B cell (primary cell): ENCODE measurements around the gene PDIA4. TPM values are rescaled to one million over a fixed set of nuclear protein-coding genes. Genes with fewer than 3 reads are reported as not detected.

Experiments used
- ATAC-seq: fragments of 200-7000 bp; cut with Tn5 transposase; one replicate; pipeline ENCODE4 v1.10.0; 2021; ENCODE audit warnings: low read depth, mild to moderate bottlenecking, moderate number of reproducible peaks, moderate library complexity
- CTCF ChIA-PET: fragments of 350-600 bp; sonication (Branson Sonifier 250); formaldehyde crosslinking; loops from one replicate; lab custom pipeline; 2021; ENCODE audit warnings: antibody characterized with exemption, inconsistent platforms; lab: Charles Lee
- POLR2A ChIA-PET: fragments of 350-600 bp; sonication (Branson Sonifier 250); formaldehyde crosslinking; loops from one replicate; lab custom pipeline; 2021; ENCODE audit warnings: antibody characterized with exemption; lab: Charles Lee
- DNase-seq: peaks from one replicate; pipeline ENCODE4 v3.0.0; 2013
- H2AFZ ChIP-seq: 2 replicates; pipeline ENCODE4 v1.6.1; 2012; ENCODE audit warnings: mild to moderate bottlenecking, low read depth, low read length; ENCODE audit not compliant: insufficient read depth, poor library complexity, severe bottlenecking
- H3K27ac ChIP-seq, 2 donors: 1 replicate in 1 of 2; 2 replicates in 1 of 2; pipeline ENCODE4 v1.5.1; 2012 to 2013; ENCODE audit warnings: low read length in 2 of 2, mild to moderate bottlenecking in 2 of 2, moderate library complexity in 1 of 2
- H3K27me3 ChIP-seq, 4 experiments: fragments of 200-600 bp in 1 of 4; sonication (generic) in 1 of 4; replicated peaks in 1 of 4; 1 replicate in 2 of 4; 2 replicates in 2 of 4; pipeline versions ENCODE4 v1.6.1 to v1.7.0; 2013 to 2016; ENCODE audit warnings: low read length in 3 of 4, mild to moderate bottlenecking in 2 of 4, mixed read lengths in 1 of 4, moderate library complexity in 1 of 4; ENCODE audit not compliant: insufficient read depth in 4 of 4, control insufficient read depth in 3 of 4; ENCODE audit errors: control extremely low read depth in 1 of 4
- H3K36me3 ChIP-seq, 2 experiments: replicated peaks in 1 of 2; 1 replicate in 1 of 2; 2 replicates in 1 of 2; pipeline versions ENCODE4 v1.6.1 to v1.7.1; 2013; ENCODE audit warnings: low read length in 1 of 2; ENCODE audit not compliant: insufficient read depth in 2 of 2, control insufficient read depth in 1 of 2; ENCODE audit errors: control extremely low read depth in 1 of 2, extremely low read depth in 1 of 2
- H3K4me1 ChIP-seq, 2 donors: fragments of 200-600 bp in 1 of 2; sonication (generic) in 1 of 2; 1 replicate in 1 of 2; 2 replicates in 1 of 2; pipeline versions ENCODE4 v1.5.1 to v1.6.1; 2013 to 2017; ENCODE audit warnings: low read length in 2 of 2; ENCODE audit not compliant: control insufficient read depth in 2 of 2, insufficient read depth in 2 of 2
- H3K4me2 ChIP-seq: replicated peaks from 2 replicates; pipeline ENCODE3; 2012; ENCODE audit warnings: mild to moderate bottlenecking, low read depth, low read length; ENCODE audit not compliant: poor library complexity, severe bottlenecking
- H3K4me3 ChIP-seq, 5 experiments: fragments of 200-600 bp in 1 of 5; sonication (generic) in 1 of 5; 1 replicate in 3 of 5; 2 replicates in 2 of 5; pipeline versions ENCODE4 v1.5.1 to v1.7.0; 2011 to 2016; ENCODE audit warnings: low read length in 4 of 5, mild to moderate bottlenecking in 4 of 5, low read depth in 2 of 5, control low read depth in 1 of 5, moderate library complexity in 1 of 5; ENCODE audit not compliant: insufficient read depth in 1 of 5; ENCODE audit errors: control extremely low read depth in 1 of 5, extremely low read depth in 1 of 5
- H3K79me2 ChIP-seq: fragments of 200-600 bp; sonication (generic); one replicate; pipeline ENCODE4 v1.6.0; 2016; ENCODE audit warnings: low read length; ENCODE audit not compliant: control insufficient read depth, insufficient read depth
- H3K9ac ChIP-seq: fragments of 200-600 bp; sonication (generic); 2 replicates; pipeline ENCODE4 v1.6.1; 2017; ENCODE audit warnings: mild to moderate bottlenecking, low read length, moderate library complexity
- H3K9me3 ChIP-seq, 3 donors: one replicate each; pipeline versions ENCODE4 v1.6.1 to v1.7.1; 2013; ENCODE audit warnings: low read length in 2 of 3; ENCODE audit not compliant: control insufficient read depth in 2 of 3, insufficient read depth in 1 of 3; ENCODE audit errors: control extremely low read depth in 1 of 3
- H4K20me1 ChIP-seq: 2 replicates; pipeline ENCODE4 v1.6.0; 2012; ENCODE audit warnings: mild to moderate bottlenecking, low read length; ENCODE audit not compliant: insufficient read depth, control insufficient read depth, poor library complexity, severe bottlenecking
- H3K27ac Mint-ChIP-seq: one replicate; pipeline ENCODE4 v1.8.0; 2021; ENCODE audit warnings: mixed read lengths
- H3K27me3 Mint-ChIP-seq: one replicate; pipeline ENCODE4 v1.8.0; 2021; ENCODE audit warnings: mixed read lengths
- H3K4me1 Mint-ChIP-seq: one replicate; pipeline ENCODE4 v1.8.0; 2021; ENCODE audit warnings: mixed read lengths
- H3K4me3 Mint-ChIP-seq: one replicate; pipeline ENCODE4 v1.8.0; 2021; ENCODE audit warnings: mixed read lengths
- H3K9me3 Mint-ChIP-seq: one replicate; pipeline ENCODE4 v1.8.0; 2022; ENCODE audit warnings: mixed read lengths; ENCODE audit not compliant: insufficient read depth
- CTCF ChIP-seq: fragments of 200-600 bp; IDR thresholded peaks from one replicate; pipeline ENCODE4 v1.8.0; 2022; ENCODE audit warnings: antibody characterized with exemption, mild to moderate bottlenecking
- EZH2 ChIP-seq: IDR thresholded peaks from 2 replicates; pipeline ENCODE4 v1.6.1; 2012; ENCODE audit warnings: borderline replicate concordance, low read depth, mild to moderate bottlenecking, moderate library complexity, low read length; ENCODE audit not compliant: insufficient read depth, poor library complexity, severe bottlenecking
- WGBS: methylation state at CpG from one replicate; pipeline ENCODE4 v1.1.5; 2013; ENCODE audit warnings: missing lambda C conversion rate; ENCODE audit not compliant: insufficient coverage; 5-methylcytosine and 5-hydroxymethylcytosine counted together
- intact Hi-C: fragments of 100-400 bp; cut with micrococcal nuclease; formaldehyde crosslinking; loops from one replicate; pipeline ENCODE4 v1.10.0; 2022
- polyA plus RNA-seq: library from polyadenylated mRNA; depleted of rRNA; stranded (reverse); fragments of >200 nt; gene quantifications from 2 replicates; pipeline ENCODE4 v1.2.3, GENCODE V29; 2012
- total RNA-seq, 2 donors: library from RNA; stranded (reverse); fragments of 120-200 nt in 1 of 2; gene quantifications; 1 replicate in 1 of 2; 2 replicates in 1 of 2; pipeline versions ENCODE4 v1.2.3 to v1.2.4, GENCODE V29; 2013 to 2022

PDIA4 gene
- total and polyA plus RNA-seq, 2 donors (not counting 1 experiment from before 2014, with no cell fraction given): 31.6 to 34.7 TPM

GRCh38 chr7:149003560-149004305, 24.6 kb downstream of the PDIA4 start:
- no peak overlapping the region for H3K27ac ChIP-seq
- no peak for ATAC-seq
- no peaks in the 10 kb centered on the region for H3K9me3 ChIP-seq
- H3K4me1 ChIP-seq: peaks cover 0 to 7% of the 10 kb centered on the region in 2 donors
- H3K79me2 ChIP-seq: peaks cover 6% of the 10 kb centered on the region
- peaks cover 0 to 49% of the 10 kb centered on the region in 2 experiments for H3K36me3 ChIP-seq
- no peak for DNase-seq
- H3K9ac ChIP-seq: no peak overlapping the region
- no peaks in the 10 kb centered on the region for H3K27me3 ChIP-seq
- 96% methylated on average over 20 of the region's 27 CpGs for WGBS
- H3K4me2 ChIP-seq: no peak overlapping the region
- no peak overlapping the region for H2AFZ ChIP-seq
- intact Hi-C loops: no loop called here
- no peak for TF ChIP-seq CTCF
- no peak for TF ChIP-seq EZH2
- H3K4me3 ChIP-seq: no peak overlapping the region
- Mint-ChIP-seq H3K27ac (no peak overlapping the region), H3K27me3 (no peaks in the 10 kb centered on the region), H3K9me3 (no peaks in the 10 kb centered on the region), H3K4me3 (no peak overlapping the region), H3K4me1 (peaks cover 4% of the 10 kb centered on the region)
- POLR2A ChIA-PET: no interaction called here
- CTCF ChIA-PET: interaction anchor here (0.7 to 3.8 kb wide), 2 partner anchors 62 to 214 kb away, joined by 4 to 58 read pairs; no protein-coding TSS in a partner anchor
- H4K20me1 ChIP-seq: no peaks in the 10 kb centered on the region

GRCh38 chr7:149003018-149003417, 25.3 kb downstream of the PDIA4 start:
- H3K4me1 Mint-ChIP-seq: peaks cover 4% of the 10 kb centered on the region
- CTCF ChIA-PET: interaction anchor here (3.8 kb wide), 1 partner anchor 63 kb away, joined by 58 read pairs; no protein-coding TSS in a partner anchor
- ATAC-seq (no peak), DNase-seq (no peak)
- TF ChIP-seq EZH2: no peak
- TF ChIP-seq CTCF: no peak
- intact Hi-C loops: no loop called here
- no peaks in the 10 kb centered on the region for H3K27me3 ChIP-seq
- H3K27me3 Mint-ChIP-seq: no peaks in the 10 kb centered on the region
- H3K79me2 ChIP-seq: peaks cover 6% of the 10 kb centered on the region
- H3K4me3 Mint-ChIP-seq: no peak overlapping the region
- H3K36me3 ChIP-seq: peaks cover 0 to 42% of the 10 kb centered on the region in 2 experiments
- H3K27ac ChIP-seq: no peak overlapping the region
- H2AFZ ChIP-seq: no peak overlapping the region
- H3K9me3 Mint-ChIP-seq: no peaks in the 10 kb centered on the region
- no peak overlapping the region for H3K4me3 ChIP-seq
- H3K4me2 ChIP-seq: no peak overlapping the region
- H3K9me3 ChIP-seq: no peaks in the 10 kb centered on the region
- H3K27ac Mint-ChIP-seq: no peak overlapping the region
- no peak overlapping the region for H3K9ac ChIP-seq
- H4K20me1 ChIP-seq: no peaks in the 10 kb centered on the region
- 97% methylated on average over 9 of the region's 11 CpGs for WGBS
- POLR2A ChIA-PET: no interaction called here
- H3K4me1 ChIP-seq: peaks cover 0 to 7% of the 10 kb centered on the region in 2 donors
